Fibroblast of lung (primary cell): ENCODE data around the gene MAMLD1. TPM values are rescaled to one million over a fixed set of nuclear protein-coding genes. Genes with fewer than 3 reads are reported as not detected.
A peak's percentile ranks its signal among the peaks of the same experiment; 100 is the strongest.

Source experiments
- DNase-seq, 2 donors: peaks; one replicate each; pipeline versions ENCODE4 v3.0.0 to v3.0.0-alpha.2; 2010; ENCODE audit warnings: low read depth in 2 of 2
- H2AFZ ChIP-seq: 2 replicates; pipeline ENCODE4 v1.5.1; 2012; ENCODE audit warnings: low read length, control low read depth, inconsistent platforms
- H3K27ac ChIP-seq: 2 replicates; pipeline ENCODE4 v1.5.1; 2011; ENCODE audit warnings: low read length, control low read depth; ENCODE audit not compliant: insufficient read depth
- H3K27me3 ChIP-seq: 2 replicates; pipeline ENCODE4 v1.5.1; 2011; ENCODE audit warnings: mild to moderate bottlenecking, low read length; ENCODE audit not compliant: control insufficient read depth, insufficient read depth
- H3K36me3 ChIP-seq: 2 replicates; pipeline ENCODE4 v1.5.1; 2011; ENCODE audit warnings: low read length; ENCODE audit not compliant: control insufficient read depth, insufficient read depth
- H3K4me1 ChIP-seq: 2 replicates; pipeline ENCODE4 v1.5.1; 2011; ENCODE audit warnings: low read length; ENCODE audit not compliant: control insufficient read depth, insufficient read depth; ENCODE audit errors: extremely low read depth
- H3K4me2 ChIP-seq: 2 replicates; pipeline ENCODE4 v1.5.1; 2011; ENCODE audit warnings: low read length, control low read depth; ENCODE audit not compliant: insufficient read depth; ENCODE audit errors: extremely low read depth
- H3K4me3 ChIP-seq, 4 experiments: fragments of 200-600 bp in 1 of 4; sonication (generic) in 1 of 4; replicated peaks in 1 of 4; 2 replicates each; pipeline ENCODE4 v1.5.1; 2011 to 2016; ENCODE audit warnings: low read length in 4 of 4, low read depth in 3 of 4, mild to moderate bottlenecking in 3 of 4, control low read depth in 2 of 4, inconsistent platforms in 1 of 4, mixed read lengths in 1 of 4; ENCODE audit not compliant: insufficient read depth in 1 of 4; ENCODE audit errors: control extremely low read depth in 1 of 4
- H3K79me2 ChIP-seq: 2 replicates; pipeline ENCODE4 v1.5.1; 2012; ENCODE audit warnings: mild to moderate bottlenecking, low read length, inconsistent platforms; ENCODE audit not compliant: control insufficient read depth, insufficient read depth
- H3K9ac ChIP-seq: 2 replicates; pipeline ENCODE4 v1.5.1; 2011; ENCODE audit warnings: mild to moderate bottlenecking, low read length, control low read depth; ENCODE audit not compliant: insufficient read depth
- H3K9me3 ChIP-seq: 2 replicates; pipeline ENCODE4 v1.5.1; 2012; ENCODE audit warnings: low read depth, low read length; ENCODE audit not compliant: control insufficient read depth, insufficient read depth
- H4K20me1 ChIP-seq: 2 replicates; pipeline ENCODE4 v1.5.1; 2011; ENCODE audit warnings: low read length; ENCODE audit not compliant: control insufficient read depth, insufficient read depth; ENCODE audit errors: extremely low read depth
- EZH2 ChIP-seq: IDR thresholded peaks from 2 replicates; pipeline ENCODE4 v1.5.1; 2012; ENCODE audit warnings: low read length, control low read depth, mild to moderate bottlenecking; ENCODE audit errors: missing control alignments
- polyA minus RNA-seq: library from RNA; depleted of rRNA, polyadenylated mRNA; stranded (reverse); fragments of >200 nt; gene quantifications from 2 replicates; pipeline ENCODE4 v1.2.3, GENCODE V29; 2011; ENCODE audit warnings: low replicate concordance
- polyA plus RNA-seq, 2 donors: library from polyadenylated mRNA; depleted of rRNA in 1 of 2; stranded (reverse) in 1 of 2; unstranded in 1 of 2; fragments of >200 nt; gene quantifications; 2 replicates each; pipeline ENCODE4 v1.2.1, GENCODE V29; 2011 to 2012; ENCODE audit warnings: missing spikeins in 1 of 2
- total RNA-seq: library from RNA; depleted of rRNA; stranded (reverse); fragments of >200 nt; gene quantifications from 2 replicates; pipeline ENCODE4 v1.2.1, GENCODE V29; 2014
- TF ChIP-seq, protein P1 (sequence below), 2 donors: IDR thresholded peaks in 1 of 2; conservative IDR thresholded peaks in 1 of 2; 1 replicate in 1 of 2; 2 replicates in 1 of 2; pipeline ENCODE4 v1.5.1; 2011 to 2012; ENCODE audit warnings: low read length in 2 of 2, control low read depth in 1 of 2, inconsistent platforms in 1 of 2, low read depth in 1 of 2, mild to moderate bottlenecking in 1 of 2

The MAMLD1 gene
- 0.77 and 3.6 TPM in 2 replicates for total RNA-seq
- 10.1 and 15.5 TPM in 2 replicates for polyA plus RNA-seq
- 18.1 and 33.2 TPM in 2 replicates for polyA plus RNA-seq (2012)
- polyA minus RNA-seq = 24.2 and 50.4 TPM in 2 replicates

- Histone ChIP-seq H3K79me2 (peaks cover 33% of the 10 kb centered on the region), H3K27me3 (no peaks in the 10 kb centered on the region), H3K9me3 (no peaks in the 10 kb centered on the region), H3K4me2 (peak within 1 kb of the TSS; percentile 87), H3K36me3 (no peaks in the 10 kb centered on the region), H4K20me1 (no peaks in the 10 kb centered on the region), H3K27ac (peak within 1 kb of the TSS; percentile 80), H3K4me1 (peaks cover 2% of the 10 kb centered on the region), H3K4me3 (peak within 1 kb of the TSS; percentile 63 to 69 (median 68)), H3K9ac (peak within 1 kb of the TSS; percentile 78), H2AFZ (peak within 1 kb of the TSS; percentile 33)
- peak; percentile 83 to 85 for DNase-seq
- TF ChIP-seq EZH2 = no peak
- TF ChIP-seq, protein P1, sequence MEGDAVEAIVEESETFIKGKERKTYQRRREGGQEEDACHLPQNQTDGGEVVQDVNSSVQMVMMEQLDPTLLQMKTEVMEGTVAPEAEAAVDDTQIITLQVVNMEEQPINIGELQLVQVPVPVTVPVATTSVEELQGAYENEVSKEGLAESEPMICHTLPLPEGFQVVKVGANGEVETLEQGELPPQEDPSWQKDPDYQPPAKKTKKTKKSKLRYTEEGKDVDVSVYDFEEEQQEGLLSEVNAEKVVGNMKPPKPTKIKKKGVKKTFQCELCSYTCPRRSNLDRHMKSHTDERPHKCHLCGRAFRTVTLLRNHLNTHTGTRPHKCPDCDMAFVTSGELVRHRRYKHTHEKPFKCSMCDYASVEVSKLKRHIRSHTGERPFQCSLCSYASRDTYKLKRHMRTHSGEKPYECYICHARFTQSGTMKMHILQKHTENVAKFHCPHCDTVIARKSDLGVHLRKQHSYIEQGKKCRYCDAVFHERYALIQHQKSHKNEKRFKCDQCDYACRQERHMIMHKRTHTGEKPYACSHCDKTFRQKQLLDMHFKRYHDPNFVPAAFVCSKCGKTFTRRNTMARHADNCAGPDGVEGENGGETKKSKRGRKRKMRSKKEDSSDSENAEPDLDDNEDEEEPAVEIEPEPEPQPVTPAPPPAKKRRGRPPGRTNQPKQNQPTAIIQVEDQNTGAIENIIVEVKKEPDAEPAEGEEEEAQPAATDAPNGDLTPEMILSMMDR (conservative IDR thresholded peaks at IDR 0.05 in 1 of 2, IDR thresholded peaks at IDR 0.05 in 1 of 2; ENCODE audit: low read depth in 1 of 2, low read length in 2 of 2) = no peak
Observed at GRCh38 chrX:150362599-150363481, at the start of gene MAMLD1. TSS of gene MAMLD1 (plus strand) at chrX:150363317. CDS start at chrX:150445517, 82,200 bp downstream.

- Histone ChIP-seq H3K27ac (no peak overlapping the region), H3K4me1 (no peaks in the 10 kb centered on the region), H3K9me3 (no peaks in the 10 kb centered on the region), H3K4me2 (no peak overlapping the region), H3K9ac (no peak overlapping the region), H4K20me1 (no peaks in the 10 kb centered on the region), H3K36me3 (no peaks in the 10 kb centered on the region), H3K4me3 (no peak overlapping the region), H3K27me3 (no peaks in the 10 kb centered on the region), H2AFZ (no peak overlapping the region), H3K79me2 (no peaks in the 10 kb centered on the region)
- TF ChIP-seq, protein P1 (conservative IDR thresholded peaks at IDR 0.05 in 1 of 2, IDR thresholded peaks at IDR 0.05 in 1 of 2; ENCODE audit: low read depth in 1 of 2, low read length in 2 of 2) = no peak
- no peak for TF ChIP-seq EZH2
- DNase-seq = no peak
Observed at GRCh38 chrX:150313514-150313913, 49.6 kb upstream of the MAMLD1 start.

- H3K27me3 ChIP-seq = no peaks in the 10 kb centered on the region
- no peak overlapping the region for H2AFZ ChIP-seq
- no peaks in the 10 kb centered on the region for H3K9me3 ChIP-seq
- H4K20me1 ChIP-seq = no peaks in the 10 kb centered on the region
- no peaks in the 10 kb centered on the region for H3K79me2 ChIP-seq
- no peak overlapping the region for H3K4me3 ChIP-seq
- DNase-seq = no peak
- TF ChIP-seq, protein P1 (conservative IDR thresholded peaks at IDR 0.05 in 1 of 2, IDR thresholded peaks at IDR 0.05 in 1 of 2; ENCODE audit: low read depth in 1 of 2, low read length in 2 of 2) = no peak
- no peaks in the 10 kb centered on the region for H3K4me1 ChIP-seq
- no peaks in the 10 kb centered on the region for H3K36me3 ChIP-seq
- no peak overlapping the region for H3K4me2 ChIP-seq
- no peak overlapping the region for H3K27ac ChIP-seq
- H3K9ac ChIP-seq = no peak overlapping the region
Observed at GRCh38 chrX:150314186-150314585, 48.9 kb upstream of the MAMLD1 start.
